Measurements from ENCODE around the gene ARHGDIB.

ARHGDIB gene

DNA sequence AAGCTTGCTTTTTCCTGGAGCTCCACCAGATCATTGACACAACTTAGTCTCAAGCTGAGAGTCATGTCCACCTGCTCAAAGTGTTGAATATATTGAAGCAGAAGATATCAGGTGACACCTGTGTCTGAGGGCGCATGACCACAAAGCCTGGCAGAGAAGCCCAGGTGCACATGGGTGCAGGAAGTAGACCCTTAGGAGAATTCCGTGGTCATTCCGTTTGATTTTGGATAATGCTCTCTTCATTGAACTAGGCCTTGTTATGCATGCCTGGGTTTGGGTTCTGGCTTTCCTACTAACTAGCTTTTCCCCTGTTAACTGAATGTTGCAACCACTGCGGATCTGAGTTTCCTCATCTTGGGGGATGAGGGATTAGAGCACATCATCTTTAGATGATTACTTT lies 7.1 kb downstream of the ARHGDIB start:
- peak in 2 of 6 experiments; percentile 16 to 31 for DNase-seq

DNA sequence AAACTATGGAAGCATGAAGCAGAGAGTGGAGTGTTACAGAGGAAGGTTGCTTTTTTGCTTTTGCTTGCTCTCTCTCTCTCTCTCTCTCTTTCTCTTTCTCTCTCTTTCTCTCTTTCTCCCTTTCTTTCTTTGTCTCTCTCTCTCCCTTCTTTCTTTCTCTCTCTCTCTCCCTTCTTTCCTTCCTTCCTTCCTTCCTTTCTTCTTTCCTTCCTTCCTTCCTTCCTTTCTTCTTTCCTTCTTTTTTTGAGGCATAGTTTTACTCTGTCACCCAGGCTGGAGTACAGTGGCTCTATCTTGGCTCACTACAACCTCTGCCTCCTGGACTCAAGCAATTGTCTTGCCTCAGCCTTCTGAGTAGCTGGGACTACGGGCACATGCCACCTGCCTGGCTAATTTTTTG lies 7.6 kb downstream of the ARHGDIB start:
- DNase-seq, result no peak

DNA sequence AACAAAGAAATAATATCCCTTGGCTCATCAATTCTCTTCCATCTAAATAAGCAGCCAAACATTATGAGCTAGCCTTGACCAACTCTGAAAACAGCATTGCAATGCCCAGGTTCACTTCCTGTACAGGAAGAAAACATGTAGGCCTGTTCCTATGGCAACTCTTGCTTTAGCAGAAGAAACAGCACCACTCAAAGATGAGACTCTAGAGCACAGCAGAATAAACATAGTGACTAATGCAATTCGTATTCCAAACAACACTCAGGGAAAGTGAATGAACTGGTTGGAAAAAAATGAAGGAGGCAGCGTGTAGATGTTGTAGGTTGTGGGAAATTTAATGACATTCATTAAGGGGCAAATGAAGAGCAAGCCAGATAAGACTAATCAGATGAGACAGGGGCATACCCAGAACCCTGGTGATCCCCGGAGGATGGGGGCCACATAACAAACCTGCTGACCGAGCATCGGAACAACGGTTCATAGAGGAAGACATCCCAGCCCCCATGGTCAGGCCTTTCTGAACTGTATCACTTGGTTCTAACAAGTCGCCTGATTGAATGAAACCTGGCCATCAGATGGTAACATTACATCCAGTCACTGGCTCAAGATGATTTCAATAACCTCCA lies 9.0 kb downstream of the ARHGDIB start:
- peak in 5 of 6 experiments; percentile 31 to 77 (median 75) for DNase-seq

DNA sequence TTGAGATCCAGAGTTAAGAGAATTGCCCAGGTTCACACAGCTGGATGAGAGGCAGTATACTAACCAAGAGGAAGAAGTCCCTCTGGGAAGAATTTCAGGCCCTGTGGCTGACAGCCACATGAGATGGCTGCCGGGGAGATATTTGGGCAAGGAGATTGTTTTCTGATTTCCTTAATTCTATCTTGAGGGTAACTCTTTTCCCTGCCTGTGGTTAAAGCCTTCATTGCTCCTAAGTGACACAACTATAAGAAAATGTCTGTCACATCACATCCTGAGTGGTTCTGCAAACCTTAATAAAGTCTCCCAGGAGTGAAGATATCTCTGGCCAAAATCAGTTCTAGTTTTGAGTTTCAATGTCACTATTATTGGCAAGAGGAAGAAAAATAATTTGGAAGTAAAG lies 9.6 kb downstream of the ARHGDIB start:
- DNase-seq, result peak in 1 of 6 experiments; percentile 37

DNA sequence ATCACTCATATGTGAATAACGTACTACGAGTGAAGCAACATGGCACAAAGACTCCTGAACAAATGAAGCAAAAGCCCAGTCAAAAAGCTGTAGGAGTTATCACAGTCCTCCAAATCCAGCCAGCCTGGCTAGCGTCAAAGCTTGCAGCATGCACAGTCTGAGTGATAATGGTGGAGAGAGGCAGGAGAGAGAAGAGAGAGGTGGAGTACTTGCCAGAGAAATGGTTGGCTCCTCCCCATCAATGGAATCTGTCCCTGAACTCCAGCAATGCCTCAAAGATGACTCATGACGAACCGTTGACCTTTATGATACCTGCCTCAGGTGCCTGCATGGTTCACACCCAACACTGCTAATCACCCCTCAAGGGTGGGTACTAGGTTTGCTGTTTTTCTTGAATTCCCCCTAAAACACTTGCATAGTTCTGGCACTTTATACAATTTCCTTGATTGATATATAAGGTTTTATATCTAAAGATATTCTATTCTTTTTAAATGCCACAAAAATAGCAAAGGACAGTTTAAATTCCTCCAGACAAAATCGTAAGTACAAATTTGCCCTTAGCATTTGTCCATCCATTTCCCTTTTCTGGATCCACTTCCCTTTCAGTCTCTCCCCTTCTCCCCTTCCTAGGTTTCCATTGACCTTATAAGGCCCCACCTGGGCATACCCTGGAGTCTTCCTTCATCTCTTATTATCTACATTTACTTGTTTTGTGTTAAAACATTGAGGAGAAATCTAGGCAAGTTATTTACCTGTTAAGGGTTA lies 10.2 kb downstream of the ARHGDIB start:
- no peak for DNase-seq

DNA sequence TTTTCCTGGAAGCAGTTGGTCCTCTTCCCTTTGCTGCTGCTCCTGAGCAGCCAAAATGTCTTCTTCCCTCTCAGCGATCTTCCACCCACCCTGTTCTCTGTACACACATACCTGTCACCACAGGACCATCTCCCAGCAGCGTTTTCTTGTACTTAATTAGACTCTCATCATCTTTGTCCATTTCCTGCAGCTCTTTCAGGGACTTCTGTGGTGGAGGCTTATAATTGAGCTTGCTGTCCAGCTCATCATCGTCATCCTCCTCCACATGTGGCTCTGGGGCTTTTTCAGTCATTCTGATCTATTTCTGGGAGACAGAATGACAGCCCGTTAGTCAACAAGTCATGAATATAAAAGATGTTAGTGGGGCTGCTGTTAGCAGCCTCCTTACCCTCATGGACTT lies 11.0 kb downstream of the ARHGDIB start:
- DNase-seq, result no peak

DNA sequence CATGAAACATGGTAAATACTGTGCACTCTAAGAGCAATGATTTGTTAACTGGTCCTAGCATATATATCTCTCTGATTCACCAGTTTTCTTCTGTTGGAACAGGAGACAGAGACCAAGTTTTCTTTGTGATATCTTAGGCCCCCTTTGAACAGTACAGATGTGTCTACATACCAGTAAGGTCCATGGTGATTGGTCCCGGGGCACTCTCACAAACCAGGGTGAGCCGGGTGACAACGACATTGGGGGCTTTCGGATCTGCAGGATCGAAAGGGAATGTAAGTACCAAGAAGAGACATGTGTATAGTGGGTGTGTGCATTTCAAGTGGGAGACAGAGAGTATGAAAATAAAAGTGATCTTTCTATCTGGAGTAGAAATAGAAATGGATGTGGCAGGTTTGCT lies 11.8 kb downstream of the ARHGDIB start:
- no peak for DNase-seq

DNA sequence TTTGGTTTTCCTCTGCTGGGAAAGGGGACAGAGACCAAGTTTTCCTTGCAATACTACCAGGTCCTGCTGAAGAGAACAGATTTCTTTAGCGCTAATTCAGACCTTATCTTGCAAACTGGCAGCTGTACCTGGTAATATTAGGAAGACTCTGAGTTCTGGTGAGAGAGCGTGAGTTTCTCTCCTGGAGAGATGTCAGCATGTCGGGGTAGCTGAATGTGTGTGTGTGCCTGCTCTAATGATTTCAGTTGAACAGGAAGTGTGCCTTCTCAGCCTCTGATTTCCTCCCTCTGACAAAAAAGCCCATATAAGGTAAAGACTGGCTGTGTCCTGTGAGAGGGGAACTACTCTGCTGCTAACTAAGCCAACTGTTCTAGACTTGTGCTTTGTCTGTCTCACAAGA lies 12.7 kb downstream of the ARHGDIB start:
- peak in 5 of 6 experiments; percentile 51 to 84 (median 79) for DNase-seq

DNA sequence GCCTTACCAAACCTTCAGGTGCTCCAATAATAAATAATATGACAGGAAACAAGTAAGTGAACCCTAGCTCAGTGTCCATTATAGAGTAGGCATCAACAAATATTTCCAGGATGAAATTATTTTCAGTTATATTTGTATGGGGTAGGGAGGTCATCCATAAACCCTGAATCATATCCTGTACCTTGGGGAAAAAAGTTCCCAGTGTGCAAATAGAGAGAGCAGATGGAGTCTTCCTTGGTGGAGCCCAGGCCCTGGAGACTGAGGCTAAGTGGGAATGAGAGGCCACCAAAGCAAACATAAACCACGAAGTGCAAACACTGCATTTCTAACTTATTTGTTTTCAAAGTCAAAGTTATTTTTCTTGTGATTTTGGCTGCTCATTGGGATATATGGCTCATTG lies 14.5 kb downstream of the ARHGDIB start:
- DNase-seq, result no peak

DNA sequence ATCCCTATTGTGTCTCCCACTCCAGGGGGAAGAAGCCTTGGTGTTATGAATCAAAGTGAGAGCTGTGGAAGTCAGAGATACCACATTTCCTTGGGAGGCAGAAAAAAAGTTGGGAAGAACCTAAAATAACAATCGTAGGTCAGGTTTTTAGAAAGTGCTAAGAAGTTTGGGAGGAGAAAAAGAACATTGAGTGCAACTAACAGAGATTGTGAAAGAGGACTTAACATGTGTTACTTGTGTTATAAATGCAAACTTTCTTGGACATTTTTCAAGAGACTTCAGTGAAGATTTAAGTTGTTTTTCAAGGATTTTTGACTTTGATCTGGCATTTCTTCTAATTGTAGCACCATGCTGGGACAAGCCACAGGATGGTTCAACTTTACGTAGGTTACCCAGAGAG lies 15.2 kb downstream of the ARHGDIB start:
- DNase-seq, result no peak

DNA sequence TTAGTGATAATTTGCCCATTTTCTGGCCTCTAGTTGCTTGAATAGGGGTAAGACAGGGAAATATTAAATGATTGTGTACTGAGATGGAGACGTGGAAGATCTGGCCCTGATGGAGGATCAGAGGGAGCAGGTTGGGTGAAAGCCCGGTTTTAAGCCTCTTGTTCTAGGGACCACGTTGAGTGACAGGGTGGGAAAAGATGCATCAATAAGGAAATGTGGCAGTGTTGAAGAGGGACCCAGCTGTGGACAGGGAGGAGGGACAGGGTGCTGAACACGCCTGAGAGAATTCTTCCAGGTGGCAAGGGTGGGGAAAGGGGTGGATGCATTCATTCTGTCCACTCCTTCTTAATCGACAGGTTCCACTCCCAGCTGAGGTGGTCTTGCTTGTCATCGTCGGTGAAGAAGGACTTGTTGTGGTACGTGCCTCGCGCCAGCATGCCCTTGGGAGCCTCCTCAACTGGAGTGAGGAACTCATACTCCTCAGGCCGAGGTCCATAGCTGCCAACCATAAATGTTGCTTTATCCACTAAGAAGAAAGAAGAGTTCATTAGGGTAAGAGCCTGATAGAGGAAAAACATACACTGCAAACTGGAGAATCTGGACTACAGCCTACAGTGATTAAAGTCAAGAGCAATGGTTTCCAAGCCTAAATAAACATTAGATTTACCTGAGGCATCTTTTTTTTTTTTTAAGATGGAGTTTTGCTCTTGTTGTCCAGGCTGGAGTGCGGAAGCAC lies 19.0 kb downstream of the ARHGDIB start:
- peak in 1 of 6 experiments; percentile 31 for DNase-seq

DNA sequence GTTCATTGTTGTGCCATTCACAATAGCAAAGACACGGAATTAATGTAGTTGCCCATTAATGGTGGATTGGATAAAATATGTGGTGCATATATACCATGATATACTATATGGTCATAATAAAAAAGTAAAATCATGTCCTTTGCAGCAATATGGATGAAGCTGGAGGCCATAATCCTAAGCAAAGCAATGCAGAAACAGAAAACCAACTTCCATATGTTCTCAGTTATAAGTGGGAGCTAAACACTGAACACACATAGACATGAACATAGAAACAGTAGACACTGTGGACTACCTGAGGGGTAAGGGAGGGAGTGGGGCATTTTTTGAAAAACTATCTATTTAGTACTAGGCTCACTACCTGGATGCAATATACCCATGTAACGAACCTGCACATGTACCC lies 20.0 kb downstream of the ARHGDIB start:
- DNase-seq, result no peak

DNA sequence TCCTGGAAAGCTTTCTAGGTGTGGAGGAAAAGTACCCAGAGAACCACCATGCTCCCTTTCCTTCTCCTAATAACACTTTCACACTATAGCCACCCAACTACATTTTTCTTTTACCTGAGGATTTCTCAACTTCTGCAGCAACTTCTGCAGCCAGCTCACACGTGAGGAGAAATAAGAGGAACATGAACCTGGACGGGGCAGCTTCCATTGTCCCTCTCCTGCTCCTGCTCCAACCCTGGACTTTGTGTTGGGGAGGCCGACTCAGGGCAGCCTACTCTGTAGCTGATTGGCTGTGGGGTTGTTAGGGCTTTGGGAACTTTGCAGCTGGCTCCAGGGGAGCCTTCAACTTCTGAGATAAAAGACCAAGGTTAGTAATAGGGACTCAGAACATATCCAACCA lies 23.1 kb downstream of the ARHGDIB start, which contains the start of gene ERP27:
Gene ERP27 (minus strand): TSS at position 237 of the 400 bp plus-strand sequence. CDS start 29 bp downstream, at position 208.
- DNase-seq, result no peak

DNA sequence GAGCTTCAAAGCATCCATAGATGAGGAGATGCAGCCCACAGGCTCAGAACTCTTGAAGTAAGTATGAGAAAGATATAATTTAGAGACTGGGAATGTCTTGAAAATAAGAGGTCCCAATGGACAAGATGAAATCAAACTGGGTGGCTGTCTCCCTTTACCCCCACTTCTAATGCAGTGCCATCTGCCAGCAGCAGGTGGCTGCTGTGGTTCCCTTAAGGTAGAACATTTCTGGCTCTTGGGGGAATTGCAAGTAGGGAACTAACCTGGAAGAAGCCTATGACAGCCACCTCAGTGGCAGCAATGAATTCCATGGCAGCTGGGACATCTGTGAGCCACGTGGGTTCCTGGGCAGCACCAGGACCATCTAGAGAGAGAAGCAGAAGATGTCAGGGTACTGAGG lies 23.7 kb downstream of the ARHGDIB start:
- DNase-seq, result peak in 2 of 6 experiments; percentile 8 to 39

DNA sequence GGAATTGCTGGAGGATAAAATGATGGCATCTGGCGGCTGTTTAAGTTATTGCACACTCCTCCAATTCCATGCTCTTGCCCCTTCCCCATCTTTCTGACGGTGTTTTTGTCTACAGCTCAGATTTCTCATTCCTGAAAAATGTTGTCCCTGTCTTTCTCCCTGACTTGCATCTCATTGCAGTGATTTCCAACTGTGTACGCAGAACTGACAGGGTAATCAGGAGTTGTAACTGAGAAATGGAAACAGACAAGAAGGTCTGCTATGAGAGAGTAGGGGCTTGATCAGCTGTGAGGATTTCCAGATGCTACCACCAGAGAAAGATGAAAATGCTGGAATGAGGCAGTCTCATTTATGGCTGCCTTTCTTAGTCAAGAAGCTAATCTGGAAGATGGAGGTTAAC lies 24.4 kb downstream of the ARHGDIB start:
- DNase-seq, result no peak

DNA sequence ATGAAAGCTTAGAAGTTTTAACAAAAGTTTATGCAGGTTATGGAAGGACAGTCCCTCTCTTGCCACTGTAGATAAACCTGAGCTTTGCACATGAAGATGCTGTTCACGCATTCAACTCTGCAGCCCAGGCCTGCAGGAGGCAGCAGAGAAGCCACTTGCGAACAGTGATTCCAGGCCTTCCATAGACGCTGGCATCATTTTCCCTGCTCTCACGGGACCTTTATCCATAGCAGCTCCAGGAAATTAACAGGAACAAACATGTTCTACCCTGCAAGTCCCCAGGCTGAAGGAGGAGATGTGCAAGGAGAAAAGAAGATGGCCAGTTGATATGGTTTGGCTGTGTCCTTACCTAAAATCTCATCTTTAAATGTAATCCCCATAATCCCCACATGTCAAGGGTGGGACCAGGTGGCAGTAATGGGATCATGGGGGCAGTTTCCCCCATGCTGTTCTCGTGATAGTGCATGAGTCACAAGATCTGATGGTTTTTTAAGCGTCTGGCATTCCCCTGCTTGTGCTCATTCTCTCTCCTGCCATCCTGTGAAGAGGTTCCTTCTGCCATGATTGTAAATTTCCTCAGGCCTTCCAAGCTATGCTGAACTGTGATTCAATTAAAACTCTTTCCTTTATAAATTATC lies 25.1 kb downstream of the ARHGDIB start:
- no peak for DNase-seq

DNA sequence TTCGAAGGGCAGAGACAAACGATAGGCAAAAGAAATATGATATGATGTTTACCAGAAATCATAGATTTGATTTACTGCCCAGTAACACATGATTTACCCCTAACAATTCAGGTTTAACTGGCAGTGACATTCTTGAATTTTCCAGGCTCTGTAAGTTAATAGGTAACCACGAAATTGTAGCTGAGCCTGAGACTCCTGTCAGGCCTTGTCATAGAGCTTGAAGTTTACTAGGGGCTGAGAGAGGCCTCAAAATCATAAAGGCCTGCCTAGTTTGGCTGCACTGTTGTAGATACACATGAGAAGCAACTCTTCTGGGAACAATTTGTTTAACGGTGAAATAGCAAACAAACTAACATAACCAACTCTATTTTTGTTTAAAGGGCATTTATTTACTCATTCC lies 26.4 kb downstream of the ARHGDIB start:
- no peak for DNase-seq

DNA sequence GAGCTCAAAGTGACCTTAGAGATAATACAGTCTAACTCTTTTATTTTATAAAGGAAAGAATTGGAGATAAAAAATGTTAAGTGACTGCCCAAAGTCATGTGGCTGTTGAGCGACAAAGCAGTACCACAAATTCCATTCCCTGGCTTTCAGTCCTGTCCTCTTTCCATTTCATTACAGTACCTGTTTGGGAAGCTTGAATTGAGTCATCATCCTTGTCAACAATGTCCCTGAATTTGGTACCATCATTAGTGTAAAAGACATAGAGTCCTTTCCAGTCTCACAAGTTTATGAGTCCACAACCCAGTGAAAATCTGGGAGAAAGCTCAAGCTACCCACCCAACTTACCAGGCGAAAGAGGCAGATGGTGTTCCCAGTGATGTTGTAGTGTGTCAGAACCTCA lies 26.9 kb downstream of the ARHGDIB start:
- DNase-seq, result no peak

DNA sequence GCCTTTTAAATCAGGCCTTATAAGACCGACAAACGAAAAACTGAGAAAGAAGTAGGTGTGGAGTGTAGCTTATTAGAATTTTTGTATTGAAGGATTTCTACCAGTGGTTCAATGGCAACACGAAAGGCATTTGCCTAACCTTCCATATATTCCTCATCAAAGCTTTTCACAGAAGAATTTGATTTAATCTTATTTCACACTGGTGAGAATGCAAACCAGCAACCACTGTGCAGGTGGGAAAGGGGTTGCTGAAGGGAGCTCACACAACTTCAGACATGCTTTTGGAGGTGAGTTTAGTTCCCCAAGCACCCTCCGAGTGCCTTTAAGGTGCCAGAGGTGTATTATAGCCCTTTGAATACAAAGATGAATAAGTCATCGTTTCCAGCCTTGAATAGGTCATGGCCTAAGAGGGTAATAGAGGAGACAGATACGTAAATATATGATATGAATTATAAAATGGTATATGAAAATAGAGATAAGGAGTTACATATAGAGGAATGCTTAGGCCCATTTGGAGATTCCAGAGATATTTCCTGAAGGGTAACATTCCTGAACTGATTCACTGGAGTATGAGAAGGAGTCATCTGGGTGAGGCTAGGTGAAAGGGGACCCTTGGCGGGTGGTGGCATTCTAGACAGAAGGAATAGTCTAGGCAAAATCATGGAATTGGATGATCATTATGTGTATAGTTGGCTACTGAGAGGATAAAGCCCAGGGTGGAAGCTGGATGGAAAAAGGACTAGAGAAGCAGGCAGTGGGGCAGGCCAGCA lies 29.4 kb downstream of the ARHGDIB start:
- no peak for DNase-seq

DNA sequence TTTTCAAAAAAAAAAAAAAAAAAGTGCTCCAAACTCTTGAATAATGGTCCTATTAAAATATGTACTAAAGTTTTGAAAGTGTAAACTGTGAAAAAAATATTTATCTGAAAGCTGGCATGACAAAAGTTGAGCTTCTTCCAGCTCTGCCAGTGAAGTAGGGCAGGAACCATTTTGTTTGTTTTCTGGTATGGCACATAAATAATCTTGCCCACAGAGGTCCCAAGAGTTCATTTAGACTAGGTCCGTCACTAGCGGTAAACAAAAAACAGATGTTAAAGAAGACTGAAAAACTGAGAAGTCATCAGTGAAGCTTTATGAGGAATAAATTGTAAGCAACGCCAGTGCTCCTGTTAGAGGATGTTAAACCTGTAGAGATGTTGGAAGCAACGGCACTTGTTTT lies 30.0 kb downstream of the ARHGDIB start:
- no peak for DNase-seq

DNA sequence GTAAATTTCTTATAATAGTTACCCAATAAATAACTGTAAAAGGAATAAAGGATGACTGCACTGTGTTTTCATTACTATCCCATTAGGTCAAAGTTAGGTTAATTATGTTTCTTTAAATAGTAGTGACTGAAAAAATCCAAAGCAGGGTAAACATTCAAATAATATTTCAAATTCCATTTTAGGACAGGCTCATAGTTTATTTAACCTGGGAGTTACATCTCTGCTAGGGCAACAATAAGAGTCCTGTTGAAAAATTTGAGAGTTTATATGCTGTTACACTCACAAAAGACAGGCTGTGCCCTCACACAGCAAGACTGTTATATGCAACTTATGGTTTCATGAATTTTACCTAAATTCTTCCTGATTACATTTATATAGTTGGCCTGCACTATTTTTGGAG lies 31.1 kb downstream of the ARHGDIB start:
- DNase-seq, result no peak

DNA sequence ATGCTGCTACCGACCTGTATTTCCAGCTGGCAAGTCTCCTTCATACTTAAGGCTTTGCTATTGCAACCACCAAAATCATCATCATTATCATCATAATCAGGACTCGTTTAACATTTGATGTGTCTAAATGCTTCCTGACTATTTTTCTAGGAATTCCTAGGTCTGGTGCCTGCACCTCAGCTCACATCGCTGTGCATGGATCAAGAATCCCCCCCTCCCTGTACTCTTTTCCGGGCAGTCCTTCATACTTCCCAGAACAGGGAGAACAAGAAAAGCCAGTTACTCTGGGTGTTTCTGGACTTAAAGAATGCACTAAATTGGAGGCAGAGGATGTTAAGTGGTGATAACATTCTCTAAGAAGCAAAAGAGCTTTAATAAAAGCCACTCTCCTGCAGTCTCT lies 32.5 kb downstream of the ARHGDIB start:
- DNase-seq, result no peak

DNA sequence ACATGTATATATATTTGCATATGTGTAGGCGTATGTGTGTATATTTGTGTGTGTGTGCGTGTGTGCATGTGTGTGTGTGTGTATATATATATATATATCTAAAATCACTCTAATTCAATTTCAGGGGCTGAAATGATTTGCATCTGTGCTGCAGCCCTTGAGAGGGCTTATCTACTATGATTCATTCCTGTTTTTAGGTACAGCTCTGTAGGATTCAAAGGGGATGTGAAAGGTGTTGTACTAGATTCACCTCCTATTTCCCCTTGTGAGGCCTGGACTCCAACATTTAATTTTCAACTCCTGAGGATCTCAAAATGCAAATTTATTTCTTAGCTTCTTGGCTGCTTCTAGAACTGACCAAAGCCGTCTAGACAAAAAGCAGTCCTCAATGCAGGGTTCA lies 34.1 kb downstream of the ARHGDIB start:
- no peak for DNase-seq

Measured in stimulated activated naive CD4-positive, alpha-beta T cell (primary cell).